Smooth muscle cell (in vitro differentiated cells): ENCODE results near the gene ARNT2. TPM values are rescaled to one million over a fixed set of nuclear protein-coding genes. Genes with fewer than 3 reads are reported as not detected.

Experiments
- DNase-seq: peaks from one replicate; lab custom pipeline; 2025; ENCODE audit not compliant: unreplicated experiment; lab: John Stamatoyannopoulos, UW
- H2AFZ ChIP-seq: fragments of 200-600 bp; sonication (generic); 2 replicates; pipeline ENCODE4 v1.6.0; 2016; ENCODE audit warnings: antibody characterized with exemption, low read depth, mild to moderate bottlenecking
- H3F3A ChIP-seq: fragments of 200-600 bp; sonication (generic); 2 replicates; pipeline ENCODE4 v1.6.0; 2017; ENCODE audit warnings: antibody characterized with exemption, low read depth
- H3K27ac ChIP-seq: fragments of 200-600 bp; sonication (generic); 2 replicates; pipeline ENCODE4 v1.5.1; 2016; ENCODE audit warnings: low read depth, mild to moderate bottlenecking
- H3K27me3 ChIP-seq: fragments of 200-600 bp; sonication (generic); 2 replicates; pipeline ENCODE4 v1.6.1; 2016; ENCODE audit warnings: low read depth, mild to moderate bottlenecking
- H3K36me3 ChIP-seq: fragments of 200-600 bp; sonication (generic); 2 replicates; pipeline ENCODE4 v1.5.1; 2016; ENCODE audit warnings: low read depth
- H3K4me1 ChIP-seq: fragments of 200-600 bp; sonication (generic); 2 replicates; pipeline ENCODE4 v1.5.1; 2016; ENCODE audit warnings: low read depth
- H3K4me2 ChIP-seq: fragments of 200-600 bp; sonication (generic); 2 replicates; pipeline ENCODE4 v1.6.0; 2016; ENCODE audit warnings: mild to moderate bottlenecking
- H3K4me3 ChIP-seq: fragments of 200-600 bp; sonication (generic); 2 replicates; pipeline ENCODE4 v1.5.1; 2016; ENCODE audit warnings: mild to moderate bottlenecking
- H3K79me2 ChIP-seq: fragments of 200-600 bp; sonication (generic); 2 replicates; pipeline ENCODE4 v1.6.0; 2016; ENCODE audit warnings: low read depth, mild to moderate bottlenecking
- H3K9ac ChIP-seq: fragments of 200-600 bp; sonication (generic); 2 replicates; pipeline ENCODE4 v1.6.0; 2016; ENCODE audit warnings: low read depth
- H3K9me3 ChIP-seq: fragments of 200-600 bp; sonication (generic); replicated peaks from 2 replicates; pipeline ENCODE4 v1.5.1; 2016; ENCODE audit warnings: low read depth
- H4K20me1 ChIP-seq: fragments of 200-600 bp; sonication (generic); 2 replicates; pipeline ENCODE4 v1.6.0; 2016; ENCODE audit warnings: low read depth
- CTCF ChIP-seq: fragments of 200-600 bp; sonication (generic); IDR thresholded peaks from 2 replicates; pipeline ENCODE4 v1.5.1; 2017; ENCODE audit warnings: borderline replicate concordance, mild to moderate bottlenecking, antibody characterized with exemption; ENCODE audit not compliant: insufficient read depth, poor library complexity, severe bottlenecking
- WGBS: methylation state at CpG from one replicate; pipeline ENCODE4 v1.1.7; 2016; ENCODE audit warnings: low lambda C conversion rate; 5-methylcytosine and 5-hydroxymethylcytosine counted together
- polyA plus RNA-seq: library from polyadenylated mRNA; unstranded; fragments of >200 nt; fragmentation: Nextera tagmentation; extraction: Ambion mirVana; gene quantifications from 2 replicates; pipeline ENCODE4 v1.2.1, GENCODE V29; 2016
- total RNA-seq: library from RNA; depleted of rRNA; stranded (reverse); fragments of >200 nt; gene quantifications from 2 replicates; pipeline ENCODE4 v1.2.3, GENCODE V29; 2014

ARNT2 gene
- total and polyA plus RNA-seq, 2 experiments from 2014 or later: 0.55 to 2.8 TPM

- Histone ChIP-seq H3K4me1 (peaks cover 6% of the 10 kb centered on the region), H4K20me1 (no peaks in the 10 kb centered on the region), H3K27ac (no peak overlapping the region), H3K36me3 (no peaks in the 10 kb centered on the region), H3K27me3 (no peaks in the 10 kb centered on the region), H3K79me2 (no peaks in the 10 kb centered on the region), H3K4me3 (no peak overlapping the region), H3F3A (no peaks in the 10 kb centered on the region), H3K9ac (no peak overlapping the region), H3K9me3 (no peaks in the 10 kb centered on the region), H3K4me2 (no peak overlapping the region), H2AFZ (no peak overlapping the region)
- no peak for TF ChIP-seq CTCF
- 90% methylated on average over 7 of the region's 7 CpGs for WGBS
- DNase-seq: no peak
Observed at GRCh38 chr15:80611543-80612080, 207.4 kb downstream of the ARNT2 start.

- 86% methylated on average over 7 of the region's 7 CpGs for WGBS
- no peak overlapping the region for H3K4me3 ChIP-seq
- H4K20me1 ChIP-seq: no peaks in the 10 kb centered on the region
- no peak for TF ChIP-seq CTCF
- no peaks in the 10 kb centered on the region for H3K27me3 ChIP-seq
- no peaks in the 10 kb centered on the region for H3K9me3 ChIP-seq
- H2AFZ ChIP-seq: no peak overlapping the region
- no peaks in the 10 kb centered on the region for H3F3A ChIP-seq
- no peaks in the 10 kb centered on the region for H3K79me2 ChIP-seq
- no peak overlapping the region for H3K4me2 ChIP-seq
- no peaks in the 10 kb centered on the region for H3K36me3 ChIP-seq
- no peak for DNase-seq
- peaks cover 6% of the 10 kb centered on the region for H3K4me1 ChIP-seq
- H3K27ac ChIP-seq: no peak overlapping the region
- H3K9ac ChIP-seq: no peak overlapping the region
Observed at GRCh38 chr15:80612118-80612823, 208.1 kb downstream of the ARNT2 start.

GRCh38 chr15:80613762-80614365 is 209.7 kb downstream of the ARNT2 start:
- H3K9ac ChIP-seq: no peak overlapping the region
- H3K4me3 ChIP-seq: no peak overlapping the region
- DNase-seq: no peak
- H3K79me2 ChIP-seq: no peaks in the 10 kb centered on the region
- no peaks in the 10 kb centered on the region for H3K36me3 ChIP-seq
- H3F3A ChIP-seq: no peaks in the 10 kb centered on the region
- no peak overlapping the region for H3K4me2 ChIP-seq
- no peaks in the 10 kb centered on the region for H3K9me3 ChIP-seq
- H3K27ac ChIP-seq: no peak overlapping the region
- TF ChIP-seq CTCF: no peak
- H3K27me3 ChIP-seq: no peaks in the 10 kb centered on the region
- H2AFZ ChIP-seq: no peak overlapping the region
- H4K20me1 ChIP-seq: no peaks in the 10 kb centered on the region
- 97% methylated on average over 10 of the region's 10 CpGs for WGBS
- peaks cover 6% of the 10 kb centered on the region for H3K4me1 ChIP-seq
